ENCODE measurements around the gene CCT3. TPM values are rescaled to one million over a fixed set of nuclear protein-coding genes. Genes with fewer than 3 reads are reported as not detected.
"Not testable (repeated sequence)": the region's sequence is repeated elsewhere in the genome, so short reads cannot be mapped to it uniquely, and the experiment has no call there.

Gene CCT3
- total RNA-seq, 2 donors from 2014 or later, result 229 to 347 TPM

DNA sequence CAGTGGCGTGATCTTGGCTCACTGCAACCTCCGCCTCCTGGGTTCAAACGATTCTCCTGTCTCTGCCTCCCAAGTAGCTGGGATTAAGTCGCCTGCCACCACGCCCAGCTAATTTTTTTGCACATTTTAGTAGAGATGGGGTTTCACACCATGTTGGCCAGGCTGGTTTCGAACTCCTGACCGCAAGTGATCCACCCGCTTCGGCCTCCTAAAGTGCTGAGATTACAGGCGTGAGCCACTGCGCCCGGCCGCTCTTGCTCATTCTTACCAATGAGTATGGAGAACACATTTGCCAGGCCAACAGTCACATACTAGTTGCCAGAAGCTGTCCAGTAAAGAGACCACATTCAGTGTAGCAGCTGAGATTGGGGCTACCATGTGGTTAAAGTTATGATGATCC lies 14.4 kb upstream of the CCT3 start:
- not testable (repeated sequence) for H3K27ac Mint-ChIP-seq, ATAC-seq, H3K9me3 Mint-ChIP-seq

GRCh38 chr1:156347331-156347730 lies 9.2 kb upstream of the CCT3 start:
- Mint-ChIP-seq H3K36me3 (no peaks in the 10 kb centered on the region), H3K27ac (no peak overlapping the region), H3K9me3 (no peaks in the 10 kb centered on the region)
- DNase-seq (ENCODE audit: low spot score in 2 of 2), result no peak
- ATAC-seq, result no peak

More for the DNA sequence above, 14.4 kb upstream of the CCT3 start:
- H3K36me3 Mint-ChIP-seq; DNase-seq (ENCODE audit: low spot score in 2 of 2): not testable (repeated sequence)

- Mint-ChIP-seq H3K36me3 (no peaks in the 10 kb centered on the region), H3K9me3 (no peaks in the 10 kb centered on the region), H3K27ac (no peak overlapping the region)
- no peak for DNase-seq (ENCODE audit: low spot score in 2 of 2)
- no peak for ATAC-seq
Measured at GRCh38 chr1:156346636-156347035, 8.5 kb upstream of the CCT3 start.

DNA sequence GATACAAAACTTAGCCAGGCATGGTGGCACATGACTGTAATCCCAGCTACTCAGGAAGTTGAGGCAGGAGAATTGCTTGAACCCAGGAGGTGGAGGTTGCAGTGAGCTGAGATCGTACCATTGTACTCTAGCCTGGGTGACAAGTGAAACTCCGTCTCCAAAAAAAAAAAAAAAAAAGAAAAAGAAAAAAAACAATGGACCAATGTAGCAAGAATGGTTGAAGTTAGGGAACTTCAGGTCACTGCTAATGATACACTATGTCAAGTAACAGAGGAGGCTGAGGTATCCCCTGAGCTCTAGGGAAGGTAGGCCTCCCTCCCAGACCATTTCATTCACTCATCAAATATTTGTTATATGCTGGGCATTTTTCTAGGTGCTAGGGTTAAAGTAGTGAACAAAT lies 7.9 kb upstream of the CCT3 start:
- H3K9me3 Mint-ChIP-seq; ATAC-seq; H3K36me3 Mint-ChIP-seq; H3K27ac Mint-ChIP-seq; DNase-seq (ENCODE audit: low spot score in 2 of 2): not testable (repeated sequence)

DNA sequence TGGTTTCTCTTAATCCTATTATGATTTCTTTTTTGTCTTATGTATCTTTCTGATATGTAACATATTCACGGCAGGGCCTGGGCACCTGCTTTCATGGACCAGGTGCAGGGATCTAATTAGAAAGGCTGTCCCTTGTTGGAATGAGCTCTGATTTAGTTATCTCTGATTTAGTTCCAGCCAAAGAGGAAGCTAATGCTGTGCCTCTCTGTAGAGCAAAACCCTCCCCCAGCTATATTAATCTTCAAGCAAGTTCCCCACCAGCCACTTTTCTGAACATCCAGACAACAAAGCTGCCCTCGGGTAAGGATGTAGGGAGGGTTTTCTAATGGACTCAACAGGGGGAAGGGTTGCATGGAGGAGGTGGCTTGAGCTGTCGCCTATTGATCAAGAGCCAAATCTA lies 6.3 kb upstream of the CCT3 start:
- Mint-ChIP-seq H3K27ac (no peak overlapping the region), H3K9me3 (no peaks in the 10 kb centered on the region), H3K36me3 (no peaks in the 10 kb centered on the region)
- ATAC-seq, result no peak
- DNase-seq (ENCODE audit: low spot score in 2 of 2), result no peak

GRCh38 chr1:156342166-156342955 lies 4.3 kb upstream of the CCT3 start:
- DNase-seq (ENCODE audit: low spot score in 2 of 2) (no peak), ATAC-seq (no peak)
- H3K36me3 Mint-ChIP-seq, result peaks cover 7 to 8% of the 10 kb centered on the region in 2 donors
- H3K27ac Mint-ChIP-seq, result no peak overlapping the region
- no peaks in the 10 kb centered on the region for H3K9me3 Mint-ChIP-seq

- peak in 1 of 2 donors; percentile 20 for DNase-seq (ENCODE audit: low spot score in 2 of 2)
Measured at GRCh38 chr1:156337888-156338179, 258 bp downstream of the CCT3 start.

DNA sequence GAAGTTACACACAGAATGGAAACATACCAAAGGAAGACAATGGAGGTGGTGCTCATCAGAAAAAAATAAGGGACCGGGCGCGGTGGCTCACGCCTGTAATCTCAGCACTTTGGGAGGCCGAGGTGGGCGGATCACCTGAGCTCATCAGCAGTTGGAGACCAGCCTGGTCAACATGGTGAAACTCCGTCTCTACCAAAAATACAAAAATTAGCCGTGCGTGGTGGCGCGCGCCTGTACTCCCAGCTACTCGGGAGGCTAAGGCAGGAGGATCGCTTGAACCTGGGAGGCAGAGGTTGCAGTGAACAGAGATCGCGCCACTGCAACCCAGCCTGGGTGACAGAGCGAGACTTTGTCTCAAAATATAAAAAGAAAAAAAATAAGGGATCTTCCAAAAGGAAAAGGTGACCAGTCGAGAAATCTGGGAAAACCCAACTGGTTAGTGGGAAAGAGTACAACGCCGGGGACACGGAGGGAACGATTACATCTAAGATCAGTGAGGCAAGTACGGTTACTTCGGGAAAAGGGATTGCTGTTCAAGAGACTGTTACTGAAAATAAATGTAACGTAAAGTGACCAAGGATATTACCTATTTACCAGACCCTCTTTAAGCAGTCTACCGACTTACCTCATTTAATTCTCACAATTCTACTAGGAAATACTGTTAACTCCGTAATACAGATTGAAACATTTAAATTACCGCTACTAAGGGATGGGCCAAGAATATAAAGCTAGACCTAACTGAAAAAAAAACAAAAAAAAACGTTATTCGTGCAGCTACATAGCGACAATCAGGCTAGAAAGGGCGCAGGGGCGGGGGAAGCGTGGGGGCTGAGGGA lies 822 bp downstream of the CCT3 start:
- H3K36me3 Mint-ChIP-seq, result peaks cover 29 to 36% of the 10 kb centered on the region in 2 donors
- no peaks in the 10 kb centered on the region for H3K9me3 Mint-ChIP-seq
- DNase-seq (ENCODE audit: low spot score in 2 of 2) (no peak), ATAC-seq (no peak)
- H3K27ac Mint-ChIP-seq, result peak overlapping the region; percentile 97 to 98

More at GRCh38 chr1:156337888-156338179, 258 bp downstream of the CCT3 start:
- no peaks in the 10 kb centered on the region for H3K9me3 Mint-ChIP-seq
- ATAC-seq, result no peak
- H3K36me3 Mint-ChIP-seq, result peaks cover 29 to 36% of the 10 kb centered on the region in 2 donors
- peak overlapping the region; percentile 97 to 98 for H3K27ac Mint-ChIP-seq

DNA sequence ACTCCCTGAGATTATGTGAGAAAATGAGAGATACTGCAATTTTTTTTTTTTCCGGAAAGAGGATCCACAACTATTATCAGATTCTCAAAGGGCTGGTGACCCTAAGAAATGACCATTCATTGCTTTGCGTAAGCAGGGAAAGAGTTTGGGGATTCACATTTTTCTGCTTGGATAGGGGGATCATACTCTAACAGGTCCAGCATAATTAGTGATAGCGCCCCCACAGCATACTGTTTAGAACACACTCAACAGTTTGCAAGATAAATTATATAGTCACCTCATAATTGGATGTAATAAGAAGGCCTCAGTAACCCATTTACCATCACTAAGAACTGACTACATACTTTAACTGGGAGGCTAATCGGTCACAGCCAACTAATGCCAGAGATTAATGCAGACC lies 1.9 kb downstream of the CCT3 start:
- H3K27ac Mint-ChIP-seq, result peak overlapping the region; percentile 97 to 98
- ATAC-seq (no peak), DNase-seq (ENCODE audit: low spot score in 2 of 2) (no peak)
- no peaks in the 10 kb centered on the region for H3K9me3 Mint-ChIP-seq
- peaks cover 29 to 36% of the 10 kb centered on the region in 2 donors for H3K36me3 Mint-ChIP-seq

- not testable (repeated sequence) for DNase-seq (ENCODE audit: low spot score in 2 of 2); ATAC-seq; H3K27ac Mint-ChIP-seq; H3K9me3 Mint-ChIP-seq
- peaks cover 9 to 16% of the 10 kb centered on the region in 2 donors for H3K36me3 Mint-ChIP-seq
Measured at GRCh38 chr1:156323179-156323578, 14.9 kb downstream of the CCT3 start.

GRCh38 chr1:156320560-156320959 lies 17.5 kb downstream of the CCT3 start:
- ATAC-seq, result no peak
- DNase-seq (ENCODE audit: low spot score in 2 of 2), result no peak
- Mint-ChIP-seq H3K27ac (no peak overlapping the region), H3K36me3 (peaks cover 14 to 21% of the 10 kb centered on the region in 2 donors), H3K9me3 (no peaks in the 10 kb centered on the region)

GRCh38 chr1:156319664-156320063 lies 18.4 kb downstream of the CCT3 start:
- Mint-ChIP-seq H3K27ac (no peak overlapping the region), H3K36me3 (peaks cover 14 to 21% of the 10 kb centered on the region in 2 donors), H3K9me3 (no peaks in the 10 kb centered on the region)
- ATAC-seq (no peak), DNase-seq (ENCODE audit: low spot score in 2 of 2) (peak in 1 of 2 donors; percentile 12)

GRCh38 chr1:156316909-156317308 lies 21.2 kb downstream of the CCT3 start:
- peaks cover 14 to 35% of the 10 kb centered on the region in 2 donors for H3K36me3 Mint-ChIP-seq
- H3K27ac Mint-ChIP-seq, result peak overlapping the region in 1 of 2 donors; percentile 48
- ATAC-seq (no peak), DNase-seq (ENCODE audit: low spot score in 2 of 2) (no peak)
- H3K9me3 Mint-ChIP-seq, result no peaks in the 10 kb centered on the region

DNA sequence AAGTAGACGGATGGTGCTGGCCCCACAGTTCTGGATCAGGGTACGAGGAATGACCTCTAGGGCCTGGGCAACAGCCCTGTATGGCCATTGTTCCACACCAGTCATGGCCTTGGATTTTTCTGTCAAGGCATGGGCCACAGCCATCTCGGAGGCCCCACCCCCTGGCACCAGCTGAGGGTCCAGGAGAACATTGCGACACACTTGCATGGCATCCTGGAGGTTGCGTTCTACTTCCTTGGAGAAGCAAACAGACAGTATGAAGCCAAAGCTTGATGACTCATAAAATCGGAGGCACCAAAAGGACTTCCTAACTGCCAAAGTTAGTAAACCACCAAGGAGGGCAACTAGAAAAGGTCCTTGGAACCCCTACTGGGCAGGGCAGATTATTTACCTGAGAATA lies 27.1 kb downstream of the CCT3 start:
- H3K36me3 Mint-ChIP-seq, result peaks cover 14 to 30% of the 10 kb centered on the region in 2 donors
- DNase-seq (ENCODE audit: low spot score in 2 of 2), result no peak
- H3K27ac Mint-ChIP-seq, result no peak overlapping the region
- no peaks in the 10 kb centered on the region for H3K9me3 Mint-ChIP-seq
- no peak for ATAC-seq

DNA sequence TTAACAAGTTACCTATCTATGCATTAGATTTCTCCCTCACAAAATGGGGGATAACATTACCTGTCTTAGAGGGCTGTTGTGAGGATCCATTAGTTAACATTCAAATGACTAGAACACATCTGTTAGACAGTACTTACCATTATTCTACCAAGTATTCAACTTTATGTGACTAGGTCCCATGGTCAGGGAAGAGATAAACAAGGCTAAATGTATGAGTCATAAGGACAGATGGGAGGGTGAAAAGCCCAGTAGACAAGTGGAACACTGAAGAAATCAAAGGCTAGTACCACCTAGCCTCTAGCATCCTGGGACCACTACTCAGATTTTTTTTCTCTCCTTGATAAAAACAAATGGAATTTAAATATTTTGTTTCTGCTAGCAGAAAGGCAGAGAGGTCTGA lies 30.0 kb downstream of the CCT3 start:
- Mint-ChIP-seq H3K27ac (no peak overlapping the region), H3K9me3 (no peaks in the 10 kb centered on the region), H3K36me3 (peaks cover 14 to 28% of the 10 kb centered on the region in 2 donors)
- no peak for DNase-seq (ENCODE audit: low spot score in 2 of 2)
- ATAC-seq, result no peak

GRCh38 chr1:156305215-156305614 lies 32.9 kb downstream of the CCT3 start:
- Mint-ChIP-seq H3K9me3 (no peaks in the 10 kb centered on the region), H3K36me3 (peaks cover 13 to 14% of the 10 kb centered on the region in 2 donors), H3K27ac (no peak overlapping the region)
- no peak for ATAC-seq
- no peak for DNase-seq (ENCODE audit: low spot score in 2 of 2)

DNA sequence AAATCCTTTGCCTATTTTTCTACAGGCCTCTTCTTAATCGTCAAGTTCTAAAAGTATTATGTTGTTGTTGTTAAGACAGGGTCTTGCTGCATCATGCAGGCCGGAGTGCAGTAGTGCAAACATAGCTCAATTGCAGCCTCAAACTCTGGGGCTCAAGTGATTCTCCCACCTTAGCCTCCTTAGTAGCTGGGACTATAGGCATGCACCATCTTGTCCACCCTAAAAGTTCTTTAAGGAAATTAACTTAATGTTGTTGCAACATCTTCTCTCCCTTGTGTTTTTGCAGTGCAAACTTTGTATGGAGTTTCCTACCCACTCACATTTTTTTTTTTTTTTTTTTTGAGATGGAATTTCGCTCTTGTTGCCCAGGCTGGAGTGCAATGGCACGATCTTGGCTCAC lies 34.9 kb downstream of the CCT3 start:
- H3K27ac Mint-ChIP-seq, result peak overlapping the region in 1 of 2 donors; percentile 36
- H3K36me3 Mint-ChIP-seq, result peaks cover 5 to 6% of the 10 kb centered on the region in 2 donors
- DNase-seq (ENCODE audit: low spot score in 2 of 2) (no peak), ATAC-seq (no peak)
- H3K9me3 Mint-ChIP-seq, result no peaks in the 10 kb centered on the region

Measured in activated naive CD4-positive, alpha-beta T cell treated with anti-CD3 and anti-CD28 coated beads, Interleukin-2, amount 50 U/mL, for 72 hours (primary cell).